A549 (cell line): ENCODE data around the gene PDX1. TPM values are rescaled to one million over a fixed set of nuclear protein-coding genes. Genes with fewer than 3 reads are reported as not detected.

Experiments used
- CBX2 ChIP-seq: fragments of 200-600 bp; sonication (generic); IDR thresholded peaks from 2 replicates; pipeline ENCODE4 v1.6.1; 2016; ENCODE audit warnings: low read depth, mild to moderate bottlenecking, borderline replicate concordance
- CBX8 ChIP-seq: fragments of 200-600 bp; sonication (generic); IDR thresholded peaks from 2 replicates; pipeline ENCODE4 v1.6.1; 2016
- CHD4 ChIP-seq: fragments of 200-600 bp; sonication (generic); IDR thresholded peaks from 2 replicates; pipeline ENCODE4 v1.6.1; 2016; ENCODE audit warnings: antibody characterized with exemption, mild to moderate bottlenecking, borderline replicate concordance
- EHF ChIP-seq: fragments of 250-450 bp; sonication (Bioruptor Pico); IDR thresholded peaks from 2 replicates; pipeline ENCODE4 v1.5.0; 2020; ENCODE audit warnings: mild to moderate bottlenecking
- FOSL2 ChIP-seq, 2 experiments: fragments of 450-650 bp in 1 of 2; fragments of >200 bp in 1 of 2; sonication (Bioruptor Twin) in 1 of 2; formaldehyde crosslinking; IDR thresholded peaks; 2 replicates each; pipeline versions ENCODE4 v1.5.0 to v1.6.1; 2016 to 2020; ENCODE audit warnings: mild to moderate bottlenecking in 1 of 2, moderate library complexity in 1 of 2
- GATA3 ChIP-seq: IDR thresholded peaks from 2 replicates; pipeline ENCODE4 v1.6.1; 2012; ENCODE audit warnings: borderline replicate concordance
- HEYL ChIP-seq: fragments of 250-450 bp; sonication (Bioruptor Pico); IDR thresholded peaks from 2 replicates; pipeline ENCODE4 v1.8.0; 2021; ENCODE audit warnings: mild to moderate bottlenecking, moderate library complexity
- HOXB5 ChIP-seq: fragments of 250-450 bp; sonication (Bioruptor Pico); IDR thresholded peaks from 2 replicates; pipeline ENCODE4 v1.5.0; 2020; ENCODE audit warnings: mild to moderate bottlenecking, moderate library complexity
- KDM1A ChIP-seq: fragments of 200-600 bp; sonication (generic); IDR thresholded peaks from 2 replicates; pipeline ENCODE4 v1.6.1; 2016; ENCODE audit warnings: low read depth, mild to moderate bottlenecking
- KDM5A ChIP-seq: fragments of 200-600 bp; sonication (generic); IDR thresholded peaks from 2 replicates; pipeline ENCODE4 v1.6.1; 2016; ENCODE audit warnings: antibody characterized with exemption, mild to moderate bottlenecking
- MAFK ChIP-seq: fragments of 450-650 bp; IDR thresholded peaks from 2 replicates; pipeline ENCODE4 v1.6.1; 2014; ENCODE audit not compliant: partially characterized antibody
- MAZ ChIP-seq: fragments of 150-350 bp; IDR thresholded peaks from 2 replicates; pipeline ENCODE4 v1.6.1; 2014; ENCODE audit warnings: antibody characterized with exemption, low read depth, low read length, borderline replicate concordance
- MYC ChIP-seq: IDR thresholded peaks from 2 replicates; pipeline ENCODE4 v1.6.1; 2012; ENCODE audit warnings: mild to moderate bottlenecking, inconsistent platforms, low read length, improper control_type of control experiment, borderline replicate concordance
- NFE2L2 ChIP-seq: fragments of 150-350 bp; conservative IDR thresholded peaks from 2 replicates; pipeline ENCODE4 v1.6.1; 2014; ENCODE audit warnings: low read length
- NR3C1 ChIP-seq: fragments of >200 bp; sonication (Bioruptor Twin); formaldehyde crosslinking; IDR thresholded peaks from 3 replicates; pipeline ENCODE4 v1.6.1; 2017
- POLR2AphosphoS2 ChIP-seq: conservative IDR thresholded peaks from 2 replicates; pipeline ENCODE4 v1.6.1; 2012; ENCODE audit warnings: low read length, improper control_type of control experiment, inconsistent platforms
- RAD21 ChIP-seq, 2 experiments: fragments of >200 bp in 1 of 2; sonication (Bioruptor Twin) in 1 of 2; formaldehyde crosslinking in 1 of 2; IDR thresholded peaks in 1 of 2; conservative IDR thresholded peaks in 1 of 2; 2 replicates in 1 of 2; 3 replicates in 1 of 2; pipeline ENCODE4 v1.6.1; 2012 to 2018; ENCODE audit warnings: inconsistent platforms in 1 of 2
- RARB ChIP-seq: fragments of 250-450 bp; sonication (Bioruptor Pico); IDR thresholded peaks from 2 replicates; pipeline ENCODE4 v1.8.0; 2021; ENCODE audit warnings: mild to moderate bottlenecking, moderate library complexity
- RCOR1 ChIP-seq: fragments of 150-350 bp; IDR thresholded peaks from 2 replicates; pipeline ENCODE4 v1.6.1; 2014; ENCODE audit warnings: antibody characterized with exemption, low read length, low read depth
- RFX5 ChIP-seq: fragments of 450-650 bp; IDR thresholded peaks from 2 replicates; pipeline ENCODE4 v1.7.1; 2014; ENCODE audit warnings: antibody characterized with exemption, mild to moderate bottlenecking, moderate library complexity
- RNF2 ChIP-seq: fragments of 200-600 bp; sonication (generic); IDR thresholded peaks from 2 replicates; pipeline ENCODE4 v1.6.1; 2016; ENCODE audit warnings: low read depth, mild to moderate bottlenecking, antibody characterized with exemption, moderate library complexity, borderline replicate concordance
- SMC3 ChIP-seq: fragments of >200 bp; sonication (Bioruptor Twin); formaldehyde crosslinking; IDR thresholded peaks from 3 replicates; pipeline ENCODE4 v1.6.1; 2018; ENCODE audit warnings: inconsistent platforms
- TFCP2L1 ChIP-seq: fragments of 250-450 bp; sonication (Bioruptor Pico); IDR thresholded peaks from 2 replicates; pipeline ENCODE4 v1.5.0; 2021; ENCODE audit warnings: mild to moderate bottlenecking
- ZC3H11A ChIP-seq: fragments of 450-650 bp; IDR thresholded peaks from 2 replicates; pipeline ENCODE4 v1.6.1; 2014; ENCODE audit warnings: antibody characterized with exemption, mild to moderate bottlenecking
- ZFP36 ChIP-seq: fragments of 450-650 bp; IDR thresholded peaks from 2 replicates; pipeline ENCODE4 v1.6.1; 2014; ENCODE audit warnings: borderline replicate concordance; ENCODE audit not compliant: partially characterized antibody
- polyA plus RNA-seq, 4 experiments: library from polyadenylated mRNA; depleted of rRNA in 3 of 4; stranded (reverse); fragments of >200 nt; fragmentation: RNase III in 1 of 4; extraction: RNeasy Plus Mini Kit Qiagen cat#74134 plus additional on column Dnase treatment in 1 of 4; gene quantifications; 2 replicates in 3 of 4; 3 replicates in 1 of 4; pipeline ENCODE4 v1.2.3, GENCODE V29; 2011 to 2017
- TF ChIP-seq, protein P1 (sequence below): fragments of 450-650 bp; IDR thresholded peaks from 2 replicates; pipeline ENCODE4 v1.6.1; 2014; ENCODE audit warnings: antibody characterized with exemption
- TF ChIP-seq, protein P2 (sequence below): fragments of 150-350 bp; IDR thresholded peaks from 2 replicates; pipeline ENCODE4 v1.6.1; 2014; ENCODE audit warnings: low read depth, mild to moderate bottlenecking, low read length
- TF ChIP-seq, protein P3 (sequence below): fragments of >200 bp; sonication (Bioruptor Twin); formaldehyde crosslinking; IDR thresholded peaks from 2 replicates; pipeline ENCODE4 v1.6.1; 2016
- TF ChIP-seq, protein P4 (sequence below): fragments of 200-600 bp; sonication (generic); IDR thresholded peaks from 2 replicates; pipeline ENCODE4 v1.6.1; 2016; ENCODE audit warnings: antibody characterized with exemption, mild to moderate bottlenecking, moderate library complexity
- TF ChIP-seq, protein P5 (sequence below): IDR thresholded peaks from 2 replicates; pipeline ENCODE4 v1.6.1; 2012
- TF ChIP-seq, protein P6 (sequence below): fragments of 250-450 bp; sonication (Bioruptor Pico); IDR thresholded peaks from 2 replicates; pipeline ENCODE4 v1.5.0; 2020; ENCODE audit warnings: low read depth, mild to moderate bottlenecking, moderate library complexity
- TF ChIP-seq, protein P7 (sequence below): fragments of 250-450 bp; sonication (Bioruptor Pico); IDR thresholded peaks from 2 replicates; pipeline ENCODE4 v1.5.0; 2021; ENCODE audit warnings: mild to moderate bottlenecking, moderate library complexity, borderline replicate concordance

PDX1 gene
- polyA plus RNA-seq, 2 of the 4 experiments (the other 2 are of a cell fraction), result 0.04 to 0.06 TPM

DNA sequence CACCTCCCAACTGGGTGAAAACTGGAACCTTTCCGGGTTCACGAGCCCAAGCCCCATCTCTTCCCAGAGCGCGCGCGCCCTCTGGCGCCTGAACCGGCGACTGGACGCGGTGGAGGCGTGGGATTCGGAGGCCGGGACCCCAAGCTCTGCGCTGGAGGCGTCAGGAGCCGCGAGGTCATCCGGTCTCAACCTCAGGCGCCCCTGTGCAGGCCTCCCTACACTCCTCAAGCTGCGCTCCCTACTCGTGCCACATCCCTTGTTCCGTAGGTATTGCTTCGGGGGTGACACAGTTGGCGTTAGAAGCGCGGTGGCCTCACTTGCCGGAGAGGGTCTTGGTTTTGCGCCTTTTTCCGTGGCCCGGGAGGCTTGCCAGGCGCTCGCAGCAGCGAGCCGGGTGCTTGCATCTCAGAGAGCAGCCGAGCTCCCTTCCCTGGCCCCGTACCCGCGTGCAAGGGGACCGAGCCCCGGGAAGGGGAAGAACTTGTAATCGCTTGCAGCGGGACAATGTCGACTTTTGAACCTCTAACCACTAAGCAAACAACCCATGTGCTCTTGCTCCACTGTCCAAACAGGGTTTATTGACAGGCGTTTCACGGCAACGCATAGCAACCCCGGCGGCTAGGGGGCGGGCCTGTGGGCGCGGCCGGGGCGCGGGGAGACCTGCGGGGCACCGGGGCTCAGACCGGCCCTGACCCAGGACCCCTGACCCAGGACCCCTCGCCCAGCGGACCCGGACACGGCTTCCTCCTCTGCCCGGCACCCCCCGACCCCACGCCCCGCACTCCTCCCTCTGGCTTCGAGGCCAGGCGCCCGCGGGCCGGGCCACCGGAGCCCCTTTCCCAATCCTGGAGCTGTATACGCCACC, 40.8 kb downstream of the PDX1 start (continued):
- TF ChIP-seq EHF (CRISPR knock-in tag), result no peak
- no peak for TF ChIP-seq MAFK
- TF ChIP-seq CBX8, result no peak
- TF ChIP-seq ZFP36, result no peak
- TF ChIP-seq, protein P1, sequence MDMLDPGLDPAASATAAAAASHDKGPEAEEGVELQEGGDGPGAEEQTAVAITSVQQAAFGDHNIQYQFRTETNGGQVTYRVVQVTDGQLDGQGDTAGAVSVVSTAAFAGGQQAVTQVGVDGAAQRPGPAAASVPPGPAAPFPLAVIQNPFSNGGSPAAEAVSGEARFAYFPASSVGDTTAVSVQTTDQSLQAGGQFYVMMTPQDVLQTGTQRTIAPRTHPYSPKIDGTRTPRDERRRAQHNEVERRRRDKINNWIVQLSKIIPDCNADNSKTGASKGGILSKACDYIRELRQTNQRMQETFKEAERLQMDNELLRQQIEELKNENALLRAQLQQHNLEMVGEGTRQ, result no peak
- TF ChIP-seq RCOR1, result no peak
- TF ChIP-seq KDM5A, result peak; percentile 34; the same call in 1 of the 2 replicates
- TF ChIP-seq SMC3, result peak; percentile 38; the same call in 2 of the 3 replicates
- TF ChIP-seq POLR2AphosphoS2, result no peak
- TF ChIP-seq MAZ, result no peak
- no peak for TF ChIP-seq RARB (CRISPR knock-in tag)
- TF ChIP-seq, protein P2, sequence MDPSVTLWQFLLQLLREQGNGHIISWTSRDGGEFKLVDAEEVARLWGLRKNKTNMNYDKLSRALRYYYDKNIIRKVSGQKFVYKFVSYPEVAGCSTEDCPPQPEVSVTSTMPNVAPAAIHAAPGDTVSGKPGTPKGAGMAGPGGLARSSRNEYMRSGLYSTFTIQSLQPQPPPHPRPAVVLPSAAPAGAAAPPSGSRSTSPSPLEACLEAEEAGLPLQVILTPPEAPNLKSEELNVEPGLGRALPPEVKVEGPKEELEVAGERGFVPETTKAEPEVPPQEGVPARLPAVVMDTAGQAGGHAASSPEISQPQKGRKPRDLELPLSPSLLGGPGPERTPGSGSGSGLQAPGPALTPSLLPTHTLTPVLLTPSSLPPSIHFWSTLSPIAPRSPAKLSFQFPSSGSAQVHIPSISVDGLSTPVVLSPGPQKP, result no peak
- TF ChIP-seq GATA3, result no peak
- TF ChIP-seq HOXB5 (CRISPR knock-in tag), result no peak
- TF ChIP-seq, protein P3, sequence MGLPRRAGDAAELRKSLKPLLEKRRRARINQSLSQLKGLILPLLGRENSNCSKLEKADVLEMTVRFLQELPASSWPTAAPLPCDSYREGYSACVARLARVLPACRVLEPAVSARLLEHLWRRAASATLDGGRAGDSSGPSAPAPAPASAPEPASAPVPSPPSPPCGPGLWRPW, result no peak
- TF ChIP-seq, protein P4, sequence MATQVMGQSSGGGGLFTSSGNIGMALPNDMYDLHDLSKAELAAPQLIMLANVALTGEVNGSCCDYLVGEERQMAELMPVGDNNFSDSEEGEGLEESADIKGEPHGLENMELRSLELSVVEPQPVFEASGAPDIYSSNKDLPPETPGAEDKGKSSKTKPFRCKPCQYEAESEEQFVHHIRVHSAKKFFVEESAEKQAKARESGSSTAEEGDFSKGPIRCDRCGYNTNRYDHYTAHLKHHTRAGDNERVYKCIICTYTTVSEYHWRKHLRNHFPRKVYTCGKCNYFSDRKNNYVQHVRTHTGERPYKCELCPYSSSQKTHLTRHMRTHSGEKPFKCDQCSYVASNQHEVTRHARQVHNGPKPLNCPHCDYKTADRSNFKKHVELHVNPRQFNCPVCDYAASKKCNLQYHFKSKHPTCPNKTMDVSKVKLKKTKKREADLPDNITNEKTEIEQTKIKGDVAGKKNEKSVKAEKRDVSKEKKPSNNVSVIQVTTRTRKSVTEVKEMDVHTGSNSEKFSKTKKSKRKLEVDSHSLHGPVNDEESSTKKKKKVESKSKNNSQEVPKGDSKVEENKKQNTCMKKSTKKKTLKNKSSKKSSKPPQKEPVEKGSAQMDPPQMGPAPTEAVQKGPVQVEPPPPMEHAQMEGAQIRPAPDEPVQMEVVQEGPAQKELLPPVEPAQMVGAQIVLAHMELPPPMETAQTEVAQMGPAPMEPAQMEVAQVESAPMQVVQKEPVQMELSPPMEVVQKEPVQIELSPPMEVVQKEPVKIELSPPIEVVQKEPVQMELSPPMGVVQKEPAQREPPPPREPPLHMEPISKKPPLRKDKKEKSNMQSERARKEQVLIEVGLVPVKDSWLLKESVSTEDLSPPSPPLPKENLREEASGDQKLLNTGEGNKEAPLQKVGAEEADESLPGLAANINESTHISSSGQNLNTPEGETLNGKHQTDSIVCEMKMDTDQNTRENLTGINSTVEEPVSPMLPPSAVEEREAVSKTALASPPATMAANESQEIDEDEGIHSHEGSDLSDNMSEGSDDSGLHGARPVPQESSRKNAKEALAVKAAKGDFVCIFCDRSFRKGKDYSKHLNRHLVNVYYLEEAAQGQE, result no peak
- TF ChIP-seq TFCP2L1 (CRISPR knock-in tag), result no peak
- no peak for TF ChIP-seq FOSL2 (IDR thresholded peaks at IDR 0.05)
- TF ChIP-seq FOSL2 (CRISPR knock-in tag; IDR thresholded peaks at IDR 0.05), result no peak
- TF ChIP-seq, protein P5, sequence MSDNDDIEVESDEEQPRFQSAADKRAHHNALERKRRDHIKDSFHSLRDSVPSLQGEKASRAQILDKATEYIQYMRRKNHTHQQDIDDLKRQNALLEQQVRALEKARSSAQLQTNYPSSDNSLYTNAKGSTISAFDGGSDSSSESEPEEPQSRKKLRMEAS, result peak; percentile 74
- TF ChIP-seq RAD21 (conservative IDR thresholded peaks at IDR 0.05 in 1 of 2, IDR thresholded peaks at IDR 0.05 in 1 of 2), result peak; percentile 51 to 61; a peak in 4 of 5 replicates
- TF ChIP-seq CHD4, result no peak
- TF ChIP-seq, protein P6, sequence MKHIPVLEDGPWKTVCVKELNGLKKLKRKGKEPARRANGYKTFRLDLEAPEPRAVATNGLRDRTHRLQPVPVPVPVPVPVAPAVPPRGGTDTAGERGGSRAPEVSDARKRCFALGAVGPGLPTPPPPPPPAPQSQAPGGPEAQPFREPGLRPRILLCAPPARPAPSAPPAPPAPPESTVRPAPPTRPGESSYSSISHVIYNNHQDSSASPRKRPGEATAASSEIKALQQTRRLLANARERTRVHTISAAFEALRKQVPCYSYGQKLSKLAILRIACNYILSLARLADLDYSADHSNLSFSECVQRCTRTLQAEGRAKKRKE (CRISPR knock-in tag), result no peak
- TF ChIP-seq, protein P7, sequence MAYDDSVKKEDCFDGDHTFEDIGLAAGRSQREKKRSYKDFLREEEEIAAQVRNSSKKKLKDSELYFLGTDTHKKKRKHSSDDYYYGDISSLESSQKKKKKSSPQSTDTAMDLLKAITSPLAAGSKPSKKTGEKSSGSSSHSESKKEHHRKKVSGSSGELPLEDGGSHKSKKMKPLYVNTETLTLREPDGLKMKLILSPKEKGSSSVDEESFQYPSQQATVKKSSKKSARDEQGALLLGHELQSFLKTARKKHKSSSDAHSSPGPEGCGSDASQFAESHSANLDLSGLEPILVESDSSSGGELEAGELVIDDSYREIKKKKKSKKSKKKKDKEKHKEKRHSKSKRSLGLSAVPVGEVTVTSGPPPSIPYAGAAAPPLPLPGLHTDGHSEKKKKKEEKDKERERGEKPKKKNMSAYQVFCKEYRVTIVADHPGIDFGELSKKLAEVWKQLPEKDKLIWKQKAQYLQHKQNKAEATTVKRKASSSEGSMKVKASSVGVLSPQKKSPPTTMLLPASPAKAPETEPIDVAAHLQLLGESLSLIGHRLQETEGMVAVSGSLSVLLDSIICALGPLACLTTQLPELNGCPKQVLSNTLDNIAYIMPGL (CRISPR knock-in tag), result no peak
- no peak for TF ChIP-seq NFE2L2
- TF ChIP-seq CBX2, result no peak
- no peak for TF ChIP-seq KDM1A
- no peak for TF ChIP-seq ZC3H11A
- no peak for TF ChIP-seq MYC
- TF ChIP-seq RFX5, result peak; percentile 98
- TF ChIP-seq NR3C1, result no peak
- no peak for TF ChIP-seq RNF2
- no peak for TF ChIP-seq HEYL
